HTR-8/SVneo (cell line): Measurements from ENCODE around the gene IL19.
"Not testable (repeated sequence)": the region's sequence is repeated elsewhere in the genome, so short reads cannot be mapped to it uniquely, and the experiment has no call there.

Experiments used
- DNase-seq: peaks from one replicate; pipeline ENCODE4 v3.0.0; 2011; ENCODE audit warnings: low spot score, mixed read lengths; ENCODE audit not compliant: insufficient read length
- FAIRE-seq: peaks from 2 replicates; lab custom pipeline; 2011; peaks lifted over from hg19 to GRCh38; lab: Jason Lieb, UNC

The IL19 gene

DNA sequence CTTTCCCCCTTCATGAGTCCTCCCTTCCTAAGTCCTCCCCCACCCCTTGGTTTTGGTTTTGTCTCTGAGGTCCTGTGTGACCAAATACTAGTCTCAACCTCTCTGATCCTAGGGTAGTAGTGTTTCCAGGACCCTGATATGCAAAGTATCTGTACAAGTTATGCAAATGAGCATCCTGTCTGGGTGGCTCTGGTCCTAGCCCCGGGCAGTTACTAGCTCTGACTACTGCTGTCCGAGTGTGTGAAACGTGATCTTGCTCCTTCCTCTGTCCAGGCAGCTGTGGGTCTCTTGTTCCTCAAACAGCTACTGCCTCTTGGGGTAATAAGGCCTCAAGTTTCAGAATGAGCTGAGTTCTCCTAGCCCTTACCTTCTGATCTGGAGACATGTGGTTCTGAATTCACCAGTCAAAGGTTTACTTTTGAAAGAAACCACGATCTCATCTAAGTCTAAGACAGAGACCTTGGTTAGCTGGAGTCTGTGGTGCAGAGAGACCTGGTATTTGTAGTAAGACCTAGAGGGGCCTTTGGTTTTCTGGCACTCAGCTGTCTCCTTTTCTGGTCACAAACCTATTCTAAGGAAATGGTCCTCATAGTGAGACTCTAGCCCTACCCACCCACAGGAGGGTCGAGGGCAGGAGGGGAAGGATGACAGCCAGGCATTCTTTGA, 31.0 kb upstream of the IL19 start:
- FAIRE-seq, result no peak
- DNase-seq, result peak; percentile 41

DNA sequence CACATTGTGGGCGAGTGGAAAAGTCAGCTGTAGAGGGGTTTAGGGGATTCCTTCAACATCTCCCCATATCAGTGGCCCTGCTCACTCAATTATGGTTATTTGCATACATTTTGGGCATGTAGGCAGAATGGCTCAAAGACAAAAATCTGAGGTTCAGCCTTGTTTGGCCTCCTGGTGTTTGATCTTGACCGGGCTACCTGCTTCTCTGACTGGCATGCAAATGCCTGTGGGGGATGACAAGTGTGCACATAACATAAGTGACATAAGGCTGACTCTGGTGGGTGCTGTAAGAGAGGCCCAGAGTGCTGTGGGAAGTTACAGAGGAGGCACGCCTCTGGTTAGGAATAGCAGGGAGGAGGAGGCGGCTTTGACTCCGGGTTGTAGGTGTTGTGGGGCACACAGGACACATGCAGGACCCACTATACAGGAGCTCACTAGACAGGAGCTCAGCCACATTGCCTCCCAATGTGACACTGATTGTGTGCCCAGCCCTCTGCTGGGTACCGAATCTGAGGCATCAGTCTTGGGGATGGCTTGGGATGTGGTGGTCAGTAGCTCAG, 29.4 kb upstream of the IL19 start:
- no peak for DNase-seq
- FAIRE-seq, result no peak

DNA sequence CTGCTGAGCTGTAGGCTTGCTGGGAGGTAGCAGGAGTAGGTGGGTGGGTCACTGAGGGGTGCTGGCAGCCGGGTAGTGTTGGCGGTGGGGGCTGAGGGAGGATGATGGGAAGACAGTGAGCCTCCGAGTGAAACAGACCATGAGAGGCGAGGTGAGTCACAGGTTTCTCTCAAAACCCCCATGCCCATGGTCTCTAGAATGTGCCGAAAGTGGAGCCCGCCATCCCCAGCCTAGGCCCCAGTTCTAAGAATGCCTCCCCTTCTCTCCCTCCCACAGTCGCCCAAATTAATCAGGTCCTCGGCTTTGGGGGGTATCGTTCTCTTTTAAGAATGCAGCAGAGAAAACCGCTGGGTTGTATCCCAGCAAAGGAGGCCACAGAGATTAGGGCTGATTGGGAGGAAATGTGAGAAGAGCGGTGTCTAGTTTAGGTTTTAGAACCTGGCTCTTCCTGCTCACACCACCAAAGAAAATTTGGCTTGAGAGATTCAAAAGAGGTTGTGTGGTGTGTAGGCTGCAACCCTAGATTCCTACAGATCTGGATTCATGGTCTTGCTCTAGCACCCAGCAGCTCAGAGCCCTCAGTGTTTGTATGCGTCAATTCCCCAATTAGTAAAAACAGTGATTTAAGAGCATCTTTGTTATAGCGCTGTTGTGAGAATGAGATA, 27.7 kb upstream of the IL19 start:
- DNase-seq, result no peak
- no peak for FAIRE-seq

DNA sequence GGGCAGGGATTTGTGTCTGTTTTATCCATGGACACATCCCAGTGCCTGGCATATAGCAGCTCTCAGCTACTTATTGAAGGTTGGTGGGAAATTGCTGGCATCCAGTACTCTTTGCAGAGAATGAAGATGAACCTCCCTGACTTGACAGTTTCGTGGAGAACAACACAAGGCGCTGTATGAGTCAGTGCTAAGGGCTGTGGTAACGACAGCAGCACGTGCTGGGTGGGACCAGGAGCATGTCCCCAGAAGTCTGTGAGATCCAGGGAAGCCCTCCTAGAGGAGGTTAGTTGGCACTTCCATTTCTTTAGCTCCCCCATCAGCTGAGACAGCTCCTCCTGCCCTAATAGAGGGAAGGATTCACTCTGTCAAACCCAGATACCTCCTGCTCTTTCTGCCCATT, 25.9 kb upstream of the IL19 start:
- no peak for FAIRE-seq

DNA sequence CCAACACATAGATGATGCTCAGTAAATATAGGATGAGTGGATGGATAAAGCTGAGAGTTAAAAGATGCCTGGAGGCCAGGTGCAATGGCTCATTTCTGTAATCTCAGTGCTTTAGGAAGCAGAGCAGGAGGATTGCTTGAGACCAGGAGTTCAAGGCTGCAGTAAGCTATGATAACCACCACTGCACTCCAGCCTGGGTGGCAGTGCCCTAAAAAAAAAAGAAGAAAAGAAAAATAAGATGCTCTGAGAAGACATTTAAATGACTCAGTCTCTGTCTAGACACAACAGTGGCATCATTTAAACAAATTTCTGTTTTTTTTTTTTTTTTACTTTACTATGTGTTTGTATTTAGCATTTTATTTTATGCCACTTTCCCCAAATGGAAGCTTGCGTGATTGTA, 25.3 kb upstream of the IL19 start:
- FAIRE-seq (no peak), DNase-seq (no peak)

More for the DNA sequence above, 25.9 kb upstream of the IL19 start:
- no peak for DNase-seq

DNA sequence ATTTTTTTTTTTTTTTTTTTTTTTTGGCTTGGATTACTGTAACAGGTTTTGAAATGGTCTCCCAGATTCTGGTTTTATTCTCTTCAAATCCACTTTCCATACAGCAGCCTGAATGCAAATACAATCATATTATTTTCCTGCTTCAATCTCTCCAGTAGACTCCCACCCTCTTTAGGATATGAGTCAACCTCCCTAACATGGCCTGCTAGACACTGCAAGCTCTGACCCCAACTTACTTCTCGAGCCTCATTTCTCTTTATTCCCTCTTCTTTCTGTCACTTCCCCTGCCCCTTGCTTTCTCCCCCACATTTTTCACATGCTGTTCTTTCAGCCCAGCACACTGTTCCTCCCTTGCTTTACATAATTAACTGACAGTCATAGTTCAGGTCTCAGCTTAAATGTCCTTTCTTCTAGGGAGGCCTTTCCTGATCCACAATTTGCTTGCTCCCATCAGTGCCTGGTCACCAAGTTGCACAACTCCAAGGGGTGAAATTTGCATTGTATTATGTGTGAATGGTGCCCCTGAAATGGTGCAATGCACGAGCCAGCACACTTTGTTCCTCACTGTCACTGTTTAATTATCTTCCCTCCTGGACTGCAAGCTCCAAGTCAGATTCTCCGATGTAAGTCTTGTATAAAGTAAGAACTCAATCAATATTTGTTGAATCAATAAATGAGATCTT, 22.1 kb upstream of the IL19 start:
- DNase-seq, result no peak

DNA sequence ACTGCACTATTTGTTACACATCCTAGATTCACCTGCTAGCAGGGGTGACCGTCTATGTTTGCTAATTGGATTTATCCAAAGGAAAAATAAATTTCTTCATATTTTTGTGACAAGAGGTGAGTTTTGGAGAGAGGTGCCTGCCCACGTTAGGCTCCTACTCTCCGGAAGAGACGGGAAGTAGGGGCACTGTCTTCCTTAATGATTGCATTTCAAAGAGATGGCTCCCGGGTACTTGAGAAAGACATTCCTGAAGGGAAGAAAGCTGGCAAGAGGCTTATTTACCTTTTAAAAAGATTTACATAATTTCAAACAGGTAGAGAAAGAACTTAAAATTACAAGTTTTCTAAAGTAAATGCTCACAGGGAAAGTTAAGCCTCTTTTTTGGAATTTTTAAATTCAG, 18.7 kb upstream of the IL19 start:
- FAIRE-seq, result no peak
- DNase-seq, result no peak

More for the DNA sequence above, 22.1 kb upstream of the IL19 start:
- no peak for FAIRE-seq

DNA sequence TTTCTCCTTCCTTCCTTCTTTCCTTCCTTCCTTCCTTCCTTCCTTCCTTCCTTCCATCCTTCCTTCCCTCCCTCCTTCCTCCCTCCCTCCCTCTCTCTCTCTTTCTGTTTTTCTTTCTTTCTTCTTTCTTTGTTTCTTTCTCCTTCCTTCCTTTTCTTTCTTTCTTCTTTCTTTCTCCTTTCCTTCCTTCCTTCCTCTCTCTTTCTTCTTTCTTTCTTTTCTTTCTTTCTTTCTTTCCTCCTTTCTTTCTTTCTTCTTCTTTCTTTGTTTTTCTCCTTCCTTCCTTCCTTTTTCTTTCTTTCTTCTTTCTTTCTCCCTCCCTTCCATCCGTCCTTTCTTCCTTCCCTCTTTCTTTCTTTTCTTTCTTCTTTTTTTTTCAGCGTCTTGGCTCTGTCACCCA, 18.1 kb upstream of the IL19 start:
- FAIRE-seq (no peak), DNase-seq (no peak)

DNA sequence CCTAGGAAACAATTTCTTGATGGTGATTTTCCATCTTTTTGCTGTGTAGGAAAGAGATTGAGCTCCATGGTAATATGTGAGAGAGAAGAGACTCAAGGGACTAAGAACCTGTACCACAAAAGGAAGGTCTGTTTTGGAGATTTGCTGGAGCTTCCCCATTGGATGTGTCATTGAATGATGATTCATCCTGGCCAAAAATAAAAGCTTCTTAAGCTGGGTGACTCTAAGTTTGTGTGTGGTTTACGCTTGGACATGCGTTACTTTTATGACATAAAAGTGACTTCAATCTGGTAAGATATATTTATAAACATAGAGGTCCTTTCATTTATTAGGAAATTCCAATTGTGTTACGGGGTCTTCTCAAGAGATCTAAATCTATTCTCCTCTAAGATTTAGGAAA, 17.4 kb upstream of the IL19 start:
- no peak for DNase-seq
- FAIRE-seq, result no peak

DNA sequence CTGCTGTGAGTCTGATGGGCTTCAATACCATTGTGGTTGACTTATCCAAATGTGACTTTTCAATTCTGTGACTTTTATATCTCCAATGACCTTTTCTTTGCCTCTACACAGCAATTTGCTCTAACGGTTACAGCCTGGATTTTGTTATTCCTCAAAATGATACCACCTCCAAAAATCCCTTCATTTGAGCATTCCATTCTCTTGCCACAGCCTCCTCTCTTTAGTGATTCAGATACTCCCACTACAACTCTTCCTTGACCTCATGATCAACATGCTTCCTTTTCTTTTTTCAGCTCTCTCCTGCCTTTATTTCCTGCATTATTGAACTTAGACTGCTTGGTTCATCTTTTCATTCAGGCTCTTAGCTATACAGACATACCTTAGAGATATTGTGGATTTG, 16.6 kb upstream of the IL19 start:
- no peak for DNase-seq
- FAIRE-seq, result no peak

DNA sequence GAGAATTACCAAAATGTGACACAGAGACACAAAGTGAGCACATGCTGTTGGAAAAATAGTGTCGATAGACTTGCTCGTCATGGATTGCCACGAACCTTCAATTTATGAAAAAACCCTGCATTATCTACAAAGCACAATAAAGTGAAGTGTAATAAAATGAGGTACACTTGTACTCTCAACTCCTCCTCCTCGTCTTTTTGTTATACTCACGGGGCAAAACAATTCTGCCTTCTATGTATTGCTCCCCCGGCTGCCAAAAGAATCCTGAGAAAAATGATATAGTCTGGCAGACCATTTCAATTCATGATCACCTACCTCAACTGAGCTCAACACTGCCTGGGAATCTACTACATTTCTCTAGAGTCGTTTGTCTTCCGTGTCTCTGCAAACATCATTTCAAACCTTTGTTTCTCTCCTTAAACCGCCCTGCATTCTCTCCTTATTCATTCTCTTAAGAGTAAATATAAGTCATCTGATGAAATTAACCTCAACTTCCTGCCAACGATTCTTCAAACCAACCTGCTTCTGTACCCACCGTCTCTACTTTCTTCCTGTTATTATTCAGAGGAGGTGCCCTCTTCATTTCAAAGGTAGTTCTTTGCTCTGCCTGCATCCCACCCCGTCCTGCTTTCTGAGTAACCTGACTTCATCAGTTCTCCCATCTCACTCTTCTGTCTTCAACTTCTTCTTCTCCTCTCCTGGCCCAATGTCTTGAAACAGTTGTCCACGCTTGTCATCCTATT, 12.9 kb upstream of the IL19 start:
- FAIRE-seq, result no peak
- DNase-seq, result no peak

DNA sequence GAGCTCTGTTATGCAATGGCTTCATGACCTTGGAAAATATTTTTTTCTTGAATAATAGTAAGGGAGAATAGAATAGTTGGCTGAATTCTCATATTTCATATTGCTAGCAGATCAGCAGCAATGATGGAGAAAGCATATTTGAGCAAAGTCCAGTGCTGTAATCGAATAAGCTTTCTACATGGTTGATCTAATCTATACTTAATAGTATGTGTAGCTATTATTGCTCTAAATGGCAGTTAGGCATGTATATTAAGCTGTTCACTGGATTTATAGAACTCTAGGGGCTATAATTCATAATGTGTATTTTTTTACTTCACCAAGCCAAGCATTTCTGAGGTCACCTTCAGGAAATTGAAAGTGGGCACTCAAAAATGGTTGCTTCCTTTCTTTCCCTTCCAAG, 10.0 kb upstream of the IL19 start:
- DNase-seq, result no peak
- no peak for FAIRE-seq

DNA sequence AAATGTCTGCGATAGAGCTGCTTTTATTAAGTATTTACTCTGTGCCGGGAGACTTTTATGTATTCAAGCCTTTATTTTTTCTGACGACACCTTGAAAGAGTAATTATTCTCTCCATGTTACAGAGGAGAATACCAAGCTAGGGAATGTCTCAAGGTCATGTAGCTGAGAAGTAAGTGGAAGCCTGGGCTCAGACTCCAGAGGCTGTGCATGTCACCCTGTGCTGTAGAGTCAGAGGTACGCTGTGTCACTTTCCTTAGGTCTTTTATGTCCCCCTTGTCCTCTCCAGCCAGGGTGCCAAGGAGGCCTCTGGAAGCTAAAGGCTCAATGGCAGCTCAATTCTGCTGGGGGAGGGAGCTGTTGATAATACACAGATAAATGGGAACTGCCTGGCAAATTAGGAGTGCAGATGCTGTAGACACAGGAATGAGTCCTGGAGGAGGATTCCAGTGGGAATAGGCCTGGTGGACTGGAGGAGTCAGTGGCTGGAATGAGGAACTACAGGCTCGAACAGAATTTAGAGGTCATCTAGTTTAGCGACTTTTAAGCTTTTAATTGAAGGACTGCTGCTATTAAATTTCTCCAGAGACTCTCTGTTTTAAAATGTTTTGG, 9.3 kb upstream of the IL19 start:
- DNase-seq (no peak), FAIRE-seq (no peak)

DNA sequence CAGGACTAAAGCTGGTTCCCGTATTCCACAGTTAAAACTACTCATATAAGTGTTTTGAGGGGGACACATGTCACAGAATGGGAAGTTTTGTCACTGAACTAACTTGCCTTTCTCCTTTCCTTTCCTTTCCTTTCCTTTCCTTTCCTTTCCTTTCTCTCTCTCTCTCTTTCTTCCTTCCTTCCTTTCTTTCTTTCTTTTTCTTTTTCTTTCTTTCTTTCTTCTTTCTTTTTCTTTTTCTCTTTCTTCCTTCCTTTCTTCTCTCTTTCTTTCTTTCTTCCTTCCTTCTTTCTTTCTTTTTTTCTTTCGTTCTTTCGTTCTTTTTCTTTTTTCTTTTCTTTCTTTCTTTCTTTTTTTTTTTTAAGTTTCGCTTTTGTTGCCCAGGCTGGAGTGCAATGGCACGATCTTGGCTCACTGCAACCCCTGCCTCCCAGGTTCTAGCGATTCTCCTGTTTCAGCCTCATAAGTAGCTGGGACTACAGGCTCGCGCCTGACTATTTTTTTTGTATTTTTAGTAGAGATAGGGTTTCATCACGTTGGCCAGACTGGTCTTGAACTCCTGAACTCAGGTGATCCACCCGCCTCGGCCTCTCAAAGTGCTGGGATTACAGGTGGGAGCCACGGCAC, 7.7 kb upstream of the IL19 start:
- not testable (repeated sequence) for DNase-seq, FAIRE-seq

DNA sequence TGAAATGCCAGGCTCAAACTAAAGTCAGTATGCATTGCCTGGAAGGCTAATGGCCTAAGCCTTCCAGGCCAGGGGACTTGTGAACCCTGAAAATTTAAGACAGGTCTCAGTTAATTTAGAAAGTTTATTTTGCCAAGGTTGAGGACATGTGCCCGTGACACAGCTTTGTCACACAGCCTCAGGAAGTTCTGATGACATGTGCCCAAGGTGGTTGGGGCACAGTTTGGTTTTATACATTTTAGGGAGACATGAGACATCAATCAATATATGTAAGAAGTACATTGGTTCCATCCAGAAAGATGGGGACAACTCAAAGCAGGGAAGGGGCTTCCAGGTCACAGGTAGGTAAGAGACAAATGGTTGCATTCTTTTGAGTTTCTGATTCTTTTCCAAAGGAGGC, 4.8 kb upstream of the IL19 start:
- not testable (repeated sequence) for DNase-seq, FAIRE-seq

DNA sequence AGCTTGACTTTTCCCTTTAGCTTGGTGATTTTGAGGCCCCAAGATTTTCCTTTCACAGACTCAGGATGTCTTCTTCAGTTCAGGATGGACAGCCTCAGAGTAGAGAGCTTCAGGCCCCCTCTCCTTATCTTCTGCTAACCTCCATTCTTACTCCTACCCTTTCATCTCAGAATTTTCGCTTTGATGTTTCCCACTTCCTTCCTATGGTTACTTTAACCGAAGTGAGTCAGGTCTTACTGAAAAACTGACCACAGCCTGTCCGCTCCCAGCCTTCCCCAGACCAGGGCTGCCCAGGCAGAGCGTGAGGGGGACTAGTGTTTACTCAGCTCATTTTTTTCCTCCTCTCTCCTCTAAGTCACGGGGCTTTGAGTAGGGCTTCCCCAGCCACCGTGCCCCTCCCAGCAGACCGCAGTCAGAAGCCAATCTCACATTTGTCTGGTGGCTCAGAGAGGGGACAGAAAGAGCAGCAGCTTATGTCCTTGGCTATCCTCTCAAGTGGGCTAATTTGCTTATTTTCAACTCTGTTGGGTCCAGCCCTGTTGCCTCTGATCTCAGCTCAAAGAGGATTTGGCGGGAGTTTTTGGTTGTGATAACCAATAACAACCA, 4.2 kb upstream of the IL19 start:
- FAIRE-seq (no peak), DNase-seq (peak; percentile 51)

DNA sequence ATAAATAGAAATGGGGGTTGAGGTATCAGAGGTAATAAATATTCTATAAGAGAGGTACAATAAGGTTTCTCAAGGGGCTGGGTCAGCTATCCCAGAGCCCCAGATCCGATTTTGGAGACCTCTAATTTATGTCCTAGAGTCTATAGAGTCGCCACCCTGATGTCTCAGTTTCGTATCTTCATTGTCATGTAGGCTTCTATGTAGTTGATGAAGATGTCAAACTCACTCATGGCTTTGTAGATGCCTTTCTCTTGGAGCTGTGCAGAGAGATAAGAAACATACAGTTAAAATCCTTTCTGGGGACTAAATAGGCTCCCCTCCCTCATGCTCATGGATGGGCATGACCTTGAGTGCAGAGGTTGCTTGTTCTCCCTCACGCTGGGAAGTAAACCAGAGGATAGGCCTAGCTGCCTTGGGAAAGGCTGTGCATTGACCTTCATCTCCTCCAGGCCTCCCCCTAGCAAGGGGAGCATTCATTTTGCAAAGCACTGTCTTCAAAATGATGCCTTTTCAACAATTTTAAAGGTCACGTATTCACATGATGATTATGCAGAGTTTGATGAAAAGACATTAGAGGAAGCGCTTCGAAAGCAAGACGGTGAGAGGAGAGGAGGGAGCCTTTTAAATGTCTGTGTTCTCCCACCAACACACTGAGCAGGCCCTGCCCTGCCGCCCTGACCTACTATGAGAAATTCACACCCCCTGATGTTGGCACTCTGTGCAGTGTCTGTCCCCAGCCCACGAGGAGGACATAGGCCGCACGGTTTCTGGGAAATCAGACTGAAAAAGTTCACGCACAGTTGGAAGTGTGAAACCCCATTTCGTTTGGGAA, 1.9 kb upstream of the IL19 start:
- no peak for DNase-seq
- FAIRE-seq, result no peak

DNA sequence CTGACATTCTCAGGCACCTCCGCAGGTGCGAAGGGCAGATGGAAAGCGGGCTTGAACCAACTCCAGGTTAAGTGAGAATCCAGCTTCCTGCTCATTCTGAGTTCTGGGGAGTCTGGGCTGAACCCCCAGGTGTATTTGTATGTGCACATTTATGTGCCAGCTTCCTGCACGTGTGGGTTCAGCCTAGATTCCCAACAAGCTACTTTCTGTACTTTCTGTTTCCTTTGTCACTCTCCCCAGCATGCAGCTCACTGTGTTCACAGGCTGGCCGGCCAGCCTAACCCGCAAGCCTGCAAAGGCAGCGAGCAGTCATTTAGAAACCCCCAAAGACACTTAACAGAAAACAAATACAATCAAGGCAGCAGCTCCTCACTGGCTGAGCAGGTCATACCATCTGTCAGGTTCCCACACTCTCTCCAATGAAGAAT, 1.3 kb upstream of the IL19 start:
- DNase-seq, result no peak
- FAIRE-seq, result no peak

DNA sequence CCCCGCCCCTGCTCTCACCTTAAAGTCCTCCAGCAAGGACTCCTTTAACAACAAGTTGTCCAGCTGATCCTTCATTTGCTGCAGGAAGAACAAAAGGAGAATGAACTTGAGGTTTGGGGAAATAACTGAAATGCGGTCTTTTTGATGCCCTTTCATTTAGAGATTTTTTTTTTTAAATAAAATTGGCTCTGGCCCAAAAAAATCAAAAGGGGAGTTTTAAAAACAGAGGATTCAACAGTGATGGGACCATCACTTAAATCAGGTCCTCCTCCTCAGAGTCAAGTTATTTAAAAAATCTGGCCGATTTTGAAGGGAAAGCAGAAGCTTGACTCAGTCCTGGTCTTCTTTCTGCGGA, 742 bp downstream of the IL19 start:
- no peak for DNase-seq
- FAIRE-seq, result no peak
